Effector memory CD4-positive, alpha-beta T cell (primary cell): ENCODE measurements around the gene NR2F1-AS1.

Source experiments
- DNase-seq, 3 donors: peaks; one replicate each; pipeline ENCODE4 v3.0.0-alpha.2; 2020
- H3K27ac ChIP-seq: 2 replicates; pipeline ENCODE4 v1.7.0; 2013; ENCODE audit warnings: mild to moderate bottlenecking, low read length, moderate library complexity; ENCODE audit not compliant: insufficient read depth, poor library complexity, severe bottlenecking
- H3K27me3 ChIP-seq: replicated peaks from 2 replicates; pipeline ENCODE4 v1.7.0; 2013; ENCODE audit warnings: mild to moderate bottlenecking, low read length; ENCODE audit not compliant: insufficient read depth, control insufficient read depth, poor library complexity, severe bottlenecking
- H3K36me3 ChIP-seq: 2 replicates; pipeline ENCODE4 v1.7.0; 2013; ENCODE audit warnings: mild to moderate bottlenecking, low read length, moderate library complexity; ENCODE audit not compliant: control insufficient read depth, insufficient read depth
- H3K4me1 ChIP-seq: 2 replicates; pipeline ENCODE4 v1.7.0; 2013; ENCODE audit warnings: low read length, mild to moderate bottlenecking; ENCODE audit not compliant: control insufficient read depth, insufficient read depth, poor library complexity, severe bottlenecking
- H3K4me3 ChIP-seq: 2 replicates; pipeline ENCODE4 v1.7.0; 2013; ENCODE audit warnings: low read length, low read depth, mild to moderate bottlenecking; ENCODE audit not compliant: insufficient read depth, poor library complexity, severe bottlenecking
- H3K9me3 ChIP-seq: 2 replicates; pipeline ENCODE4 v1.7.0; 2013; ENCODE audit warnings: mild to moderate bottlenecking, low read length, moderate library complexity; ENCODE audit not compliant: control insufficient read depth

The NR2F1-AS1 gene

GRCh38 chr5:93603078-93603792 is 22.2 kb upstream of the NR2F1-AS1 start:
- H3K27ac ChIP-seq, result no peak overlapping the region
- DNase-seq, result no peak
- H3K4me1 ChIP-seq, result peaks cover 9% of the 10 kb centered on the region
- no peaks in the 10 kb centered on the region for H3K9me3 ChIP-seq
- H3K27me3 ChIP-seq, result peaks cover 84% of the 10 kb centered on the region
- H3K36me3 ChIP-seq, result no peaks in the 10 kb centered on the region
- no peak overlapping the region for H3K4me3 ChIP-seq

GRCh38 chr5:93602241-93603077 is 21.4 kb upstream of the NR2F1-AS1 start:
- DNase-seq, result no peak
- H3K27ac ChIP-seq, result no peak overlapping the region
- H3K36me3 ChIP-seq, result no peaks in the 10 kb centered on the region
- H3K4me3 ChIP-seq, result no peak overlapping the region
- H3K27me3 ChIP-seq, result peaks cover 82% of the 10 kb centered on the region
- H3K9me3 ChIP-seq, result no peaks in the 10 kb centered on the region
- peaks cover 5% of the 10 kb centered on the region for H3K4me1 ChIP-seq

GRCh38 chr5:93601802-93602155 is 20.8 kb upstream of the NR2F1-AS1 start:
- Histone ChIP-seq H3K4me3 (no peak overlapping the region), H3K4me1 (peaks cover 5% of the 10 kb centered on the region), H3K27ac (no peak overlapping the region), H3K36me3 (no peaks in the 10 kb centered on the region), H3K9me3 (no peaks in the 10 kb centered on the region), H3K27me3 (peaks cover 83% of the 10 kb centered on the region)
- DNase-seq, result no peak

GRCh38 chr5:93601071-93601801 is 20.2 kb upstream of the NR2F1-AS1 start:
- Histone ChIP-seq H3K4me1 (peaks cover 5% of the 10 kb centered on the region), H3K4me3 (no peak overlapping the region), H3K36me3 (no peaks in the 10 kb centered on the region), H3K27me3 (peaks cover 84% of the 10 kb centered on the region), H3K9me3 (no peaks in the 10 kb centered on the region), H3K27ac (no peak overlapping the region)
- DNase-seq, result no peak

GRCh38 chr5:93600409-93601070 is 19.5 kb upstream of the NR2F1-AS1 start:
- Histone ChIP-seq H3K9me3 (no peaks in the 10 kb centered on the region), H3K4me1 (peaks cover 5% of the 10 kb centered on the region), H3K4me3 (no peak overlapping the region), H3K27ac (no peak overlapping the region), H3K27me3 (peaks cover 84% of the 10 kb centered on the region), H3K36me3 (no peaks in the 10 kb centered on the region)
- DNase-seq, result no peak

- H3K27me3 ChIP-seq, result peaks cover 90% of the 10 kb centered on the region
- DNase-seq, result no peak
Observed at GRCh38 chr5:93599399-93600120, 18.5 kb upstream of the NR2F1-AS1 start.

GRCh38 chr5:93599001-93599379 is 18.0 kb upstream of the NR2F1-AS1 start:
- no peak overlapping the region for H3K4me3 ChIP-seq
- H3K27ac ChIP-seq, result no peak overlapping the region
- H3K36me3 ChIP-seq, result no peaks in the 10 kb centered on the region
- H3K9me3 ChIP-seq, result no peaks in the 10 kb centered on the region
- peaks cover 89% of the 10 kb centered on the region for H3K27me3 ChIP-seq
- DNase-seq, result no peak
- H3K4me1 ChIP-seq, result peaks cover 4% of the 10 kb centered on the region

More at GRCh38 chr5:93599399-93600120, 18.5 kb upstream of the NR2F1-AS1 start:
- H3K4me3 ChIP-seq, result no peak overlapping the region
- no peaks in the 10 kb centered on the region for H3K36me3 ChIP-seq
- H3K4me1 ChIP-seq, result peaks cover 5% of the 10 kb centered on the region
- H3K9me3 ChIP-seq, result no peaks in the 10 kb centered on the region
- no peak overlapping the region for H3K27ac ChIP-seq

- H3K27me3 ChIP-seq, result peaks cover 89% of the 10 kb centered on the region
- no peaks in the 10 kb centered on the region for H3K9me3 ChIP-seq
- no peaks in the 10 kb centered on the region for H3K36me3 ChIP-seq
- no peaks in the 10 kb centered on the region for H3K4me1 ChIP-seq
- no peak overlapping the region for H3K27ac ChIP-seq
- DNase-seq, result no peak
- no peak overlapping the region for H3K4me3 ChIP-seq
Observed at GRCh38 chr5:93598091-93599000, 17.3 kb upstream of the NR2F1-AS1 start.
